PFSK-1 (cell line): ENCODE results near the gene IFNA4.

ENCODE experiments used
- POLR2AphosphoS5 ChIP-seq: IDR thresholded peaks from 2 replicates; pipeline ENCODE4 v1.6.1; 2012; ENCODE audit warnings: low read depth, mild to moderate bottlenecking, control low read depth, low read length, moderate library complexity
- REST ChIP-seq, 2 experiments: IDR thresholded peaks; 2 replicates each; pipeline versions ENCODE4 v1.6.1 to v1.8.0; 2011 to 2012; ENCODE audit warnings: low read depth in 2 of 2, low read length in 2 of 2, control low read depth in 1 of 2, inconsistent platforms in 1 of 2, mild to moderate bottlenecking in 1 of 2, moderate library complexity in 1 of 2; ENCODE audit not compliant: insufficient read depth in 1 of 2
- TAF1 ChIP-seq: IDR thresholded peaks from 2 replicates; pipeline ENCODE4 v1.6.1; 2012; ENCODE audit warnings: low read length, control low read depth, borderline replicate concordance; ENCODE audit not compliant: insufficient read depth

DNA sequence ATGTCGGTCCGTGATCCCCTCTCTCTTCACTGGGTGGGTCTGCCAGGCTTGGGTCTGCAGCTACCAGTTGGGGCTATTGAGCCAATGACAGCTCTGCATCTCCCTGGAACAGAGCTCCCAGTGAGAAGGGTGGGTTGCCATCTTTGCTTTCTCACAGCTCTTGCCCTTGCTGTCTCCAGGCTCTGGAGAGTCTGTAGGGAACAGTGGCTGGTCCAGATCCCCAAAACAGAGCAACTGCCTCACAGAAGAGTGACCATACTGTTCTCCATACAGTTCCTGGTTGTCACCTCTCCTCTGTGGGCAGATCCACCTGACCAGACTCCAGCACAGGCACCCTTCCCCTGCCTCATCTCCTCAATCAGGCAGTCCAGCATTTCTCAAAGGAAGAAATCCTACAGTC lies 45.9 kb upstream of the IFNA4 start:
- TF ChIP-seq TAF1 = no peak
- TF ChIP-seq POLR2AphosphoS5 = no peak
- no peak for TF ChIP-seq REST (IDR thresholded peaks at IDR 0.05; ENCODE audit: insufficient read depth in 1 of 2, low read depth in 2 of 2, low read length in 2 of 2)
